Measurements from ENCODE around the gene PKMYT1. TPM values are rescaled to one million over a fixed set of nuclear protein-coding genes. Genes with fewer than 3 reads are reported as not detected.
"Not testable (repeated sequence)": the region's sequence is repeated elsewhere in the genome, so short reads cannot be mapped to it uniquely, and the experiment has no call there.

The PKMYT1 gene
- total RNA-seq, 1 donor from 2014 or later: 16.9 TPM

DNA sequence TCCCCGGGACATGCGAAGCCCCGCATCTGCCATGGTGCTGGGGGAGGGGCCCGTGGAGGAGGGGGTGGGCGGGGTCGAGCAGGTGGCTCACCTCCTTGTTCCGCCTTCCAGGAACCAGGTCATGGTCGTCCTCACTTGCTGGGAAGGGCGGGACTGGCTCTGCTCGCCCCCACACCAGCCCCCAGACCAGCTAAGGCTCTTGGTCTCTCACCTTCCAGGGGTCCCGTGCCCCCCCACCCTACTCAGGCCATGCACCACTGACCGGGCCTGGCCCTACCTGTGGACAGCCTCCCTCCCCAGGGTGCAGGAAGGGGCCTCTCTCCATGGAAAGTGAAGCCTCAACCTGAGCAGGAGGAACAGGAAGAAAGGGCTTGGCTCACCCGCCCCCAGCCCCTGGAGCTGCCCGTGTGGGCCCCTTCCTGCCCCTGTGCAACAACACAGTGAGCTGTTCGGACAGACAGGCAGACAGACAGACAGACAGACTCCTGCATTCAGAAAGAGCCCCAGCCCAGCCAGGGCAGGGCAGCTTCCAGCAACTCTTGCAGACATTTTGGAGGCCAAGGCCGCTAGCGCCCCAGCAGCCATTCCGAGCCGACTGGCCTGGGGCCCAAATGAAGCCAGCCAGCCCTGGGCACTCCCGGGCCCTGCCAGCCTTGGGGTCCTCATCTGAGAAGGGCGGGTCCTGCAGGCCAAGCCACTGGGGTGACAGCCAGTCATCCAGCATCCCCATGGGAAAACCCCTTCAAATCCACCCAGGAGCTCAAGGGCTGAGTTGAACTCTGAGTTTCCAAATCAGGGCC, 24.3 kb downstream of the PKMYT1 start:
- ATAC-seq: no peak

DNA sequence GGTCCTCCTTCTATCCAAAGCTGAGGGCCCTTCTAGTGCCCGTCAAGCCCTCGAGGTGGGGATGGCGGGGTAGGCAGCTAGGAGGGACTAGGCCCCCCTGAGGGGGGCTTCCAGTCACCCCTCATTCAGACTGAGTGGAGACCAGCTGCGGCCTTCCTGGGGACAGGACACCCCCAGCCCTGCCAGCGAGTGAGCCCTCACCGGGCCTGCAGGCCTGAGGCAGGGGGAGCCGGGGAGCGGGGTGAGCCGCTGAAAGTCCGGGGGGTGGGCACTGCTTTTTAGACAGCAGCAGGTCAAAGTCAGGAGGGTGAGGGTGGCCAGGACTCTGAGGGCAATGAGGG, 24.8 kb downstream of the PKMYT1 start:
- no peak for ATAC-seq

DNA sequence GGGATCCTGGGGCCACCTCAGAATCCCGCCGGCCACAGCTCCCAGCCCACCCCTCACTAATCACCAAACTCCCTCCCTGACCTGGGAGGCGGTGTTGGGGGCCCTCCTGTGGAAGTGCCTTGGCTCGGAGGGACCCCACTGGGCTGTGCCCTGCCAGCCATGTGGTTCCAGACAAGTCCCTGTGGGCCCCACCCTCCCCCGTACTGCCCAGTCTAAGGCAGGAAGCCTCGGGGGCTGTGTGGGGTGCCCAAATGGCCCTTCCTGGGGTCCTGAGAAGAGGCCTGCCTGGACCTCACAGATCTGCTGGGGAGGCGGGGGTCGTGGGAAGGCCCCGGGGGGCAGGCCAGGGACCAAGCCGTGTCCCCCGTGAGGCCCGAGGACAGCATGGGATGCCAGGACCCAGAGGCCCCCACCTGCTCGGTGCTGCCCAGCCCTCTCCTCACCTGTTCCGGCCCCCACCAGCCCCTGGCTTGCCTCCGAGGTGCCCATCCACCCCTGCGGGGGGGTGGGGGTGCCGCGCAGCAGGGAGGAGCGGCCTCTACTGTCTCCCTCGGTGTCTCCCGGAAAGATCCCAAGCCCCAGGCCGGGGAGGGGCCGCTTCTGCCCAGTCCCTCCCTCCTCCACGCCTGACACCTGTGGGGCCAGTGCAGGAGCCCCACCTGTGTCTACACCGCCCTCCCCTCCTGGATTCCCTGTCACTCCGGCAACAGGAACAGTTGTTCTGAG, 25.4 kb downstream of the PKMYT1 start:
- ATAC-seq: peak; percentile 14

DNA sequence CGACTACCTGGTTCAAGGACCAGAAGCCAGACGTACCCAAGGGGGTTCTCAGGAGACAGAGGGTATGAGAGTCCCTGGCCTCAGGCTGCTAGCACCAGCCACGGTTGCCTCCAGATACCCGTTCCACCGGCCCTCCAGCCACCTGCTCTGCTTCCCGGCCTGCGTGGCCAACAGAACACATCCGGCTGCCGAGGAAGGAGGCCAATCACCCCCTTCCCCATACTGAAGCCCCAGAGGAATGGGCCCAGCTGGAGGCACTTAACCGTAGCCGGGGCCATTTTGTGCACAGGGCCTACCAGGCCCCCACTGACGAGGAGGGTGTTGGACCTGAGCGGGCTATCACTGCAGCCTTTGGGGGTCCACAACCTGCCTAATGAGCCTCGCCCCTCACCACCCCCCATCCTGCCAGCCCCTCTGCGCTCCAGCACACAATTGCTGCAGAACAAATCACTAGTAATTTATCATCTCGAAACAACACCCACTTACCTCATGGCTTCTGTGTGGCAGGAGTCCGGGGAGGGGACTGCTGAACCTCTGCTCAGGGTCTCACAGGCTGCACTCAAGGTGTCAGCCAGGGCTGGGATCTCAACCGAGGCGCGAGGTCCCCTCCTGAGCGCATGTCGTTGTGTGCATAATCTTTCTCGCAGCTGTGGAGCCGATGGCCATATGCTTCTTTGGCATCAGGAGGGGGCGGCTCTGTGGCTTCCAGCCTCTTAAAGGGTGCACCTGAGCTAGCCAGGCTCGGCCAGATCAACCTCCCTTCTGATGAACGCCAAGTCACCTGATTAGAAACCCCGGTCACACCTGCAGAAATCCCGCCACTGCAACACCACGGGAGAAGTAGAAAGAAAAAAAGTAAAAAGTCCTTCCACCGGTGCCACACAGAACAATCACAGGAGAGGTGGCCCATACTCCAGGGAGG, 26.3 kb downstream of the PKMYT1 start:
- no peak for ATAC-seq

DNA sequence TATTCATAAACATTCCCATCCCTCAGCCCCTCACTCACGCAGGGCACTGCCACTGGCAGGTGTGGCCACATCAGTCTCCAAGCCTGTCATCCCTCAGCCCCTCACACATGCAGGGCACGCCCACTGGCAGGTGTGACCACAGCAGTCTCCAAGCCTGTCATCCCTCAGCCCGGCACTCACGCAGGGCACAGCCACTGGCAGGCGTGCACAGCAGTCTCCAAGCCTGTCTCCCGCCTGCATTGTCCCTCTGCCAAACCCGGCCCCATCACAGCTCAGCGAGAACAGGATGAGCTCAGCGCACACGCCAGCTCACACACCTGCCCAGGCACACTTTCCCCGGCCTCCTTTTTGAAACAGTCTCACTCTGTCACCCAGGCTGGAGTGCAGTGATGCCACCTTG, 27.6 kb downstream of the PKMYT1 start:
- peak; percentile 82 for ATAC-seq

DNA sequence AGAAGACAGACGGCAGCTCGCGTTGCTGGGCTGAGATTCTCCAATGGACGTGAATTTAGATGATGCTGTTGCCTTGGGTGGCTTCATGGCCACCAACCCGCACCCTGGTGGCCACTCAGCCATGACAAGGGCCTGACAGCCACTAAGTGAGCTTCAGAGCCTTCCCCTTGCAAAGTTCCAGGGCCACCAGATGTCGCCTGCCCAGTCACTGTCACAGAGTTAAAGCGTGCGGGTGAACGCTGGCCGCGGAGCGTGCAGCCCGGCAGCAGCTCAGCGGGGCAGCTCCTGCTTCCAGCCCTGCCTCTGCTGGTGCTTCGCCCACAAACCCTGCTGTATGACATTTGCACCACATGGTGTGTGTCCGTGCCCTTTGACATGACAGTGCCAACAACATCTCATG, 29.5 kb downstream of the PKMYT1 start:
- no peak for ATAC-seq

DNA sequence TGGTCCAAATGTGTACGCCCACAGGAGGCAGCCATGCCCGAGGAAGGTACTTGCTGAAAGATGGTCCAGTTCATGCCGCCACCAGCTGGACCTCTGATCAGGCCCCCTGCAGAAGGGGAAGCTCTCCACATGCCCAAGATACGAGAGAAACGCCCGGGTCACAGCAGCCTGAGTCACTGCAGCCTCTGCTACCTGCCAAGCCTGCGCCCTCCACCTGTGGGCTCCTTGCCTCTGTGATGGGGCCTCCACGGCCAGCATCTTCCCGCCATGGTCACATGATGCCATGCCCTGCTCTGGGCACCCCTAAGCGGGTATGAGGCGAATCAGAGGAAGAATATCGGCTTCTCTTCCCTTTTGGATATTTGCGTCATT, 29.9 kb downstream of the PKMYT1 start:
- no peak for ATAC-seq

DNA sequence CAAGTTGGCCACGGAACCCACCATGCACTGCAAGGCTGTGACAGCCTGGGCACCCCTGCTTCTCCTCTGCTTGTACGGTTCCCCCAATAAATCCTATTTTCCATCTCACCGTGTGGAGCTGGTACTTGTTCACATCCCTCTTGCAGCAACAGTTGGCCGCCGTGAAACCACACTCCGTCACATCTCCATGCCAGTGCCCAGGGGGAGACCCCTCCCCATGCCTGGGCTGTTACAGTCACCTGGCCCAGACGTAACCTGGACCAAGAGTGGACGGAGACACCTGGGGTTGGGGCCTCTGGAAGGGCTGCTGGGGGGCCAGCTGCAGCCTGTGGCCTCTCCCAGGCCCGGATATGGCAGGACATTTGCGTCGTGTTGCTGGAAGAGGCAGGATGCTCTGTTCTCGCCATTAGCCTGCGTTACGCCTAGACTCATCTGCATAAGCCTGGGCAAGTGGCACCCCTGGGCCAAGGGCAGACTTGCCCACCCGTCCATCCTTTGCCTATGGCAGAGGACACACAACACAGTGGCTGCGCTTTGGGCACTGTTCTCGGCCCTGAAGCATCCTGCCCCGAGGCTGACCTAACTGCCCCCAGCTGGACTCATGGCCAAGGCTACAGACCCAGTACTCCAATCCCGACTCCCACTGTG, 30.4 kb downstream of the PKMYT1 start:
- no peak for ATAC-seq

DNA sequence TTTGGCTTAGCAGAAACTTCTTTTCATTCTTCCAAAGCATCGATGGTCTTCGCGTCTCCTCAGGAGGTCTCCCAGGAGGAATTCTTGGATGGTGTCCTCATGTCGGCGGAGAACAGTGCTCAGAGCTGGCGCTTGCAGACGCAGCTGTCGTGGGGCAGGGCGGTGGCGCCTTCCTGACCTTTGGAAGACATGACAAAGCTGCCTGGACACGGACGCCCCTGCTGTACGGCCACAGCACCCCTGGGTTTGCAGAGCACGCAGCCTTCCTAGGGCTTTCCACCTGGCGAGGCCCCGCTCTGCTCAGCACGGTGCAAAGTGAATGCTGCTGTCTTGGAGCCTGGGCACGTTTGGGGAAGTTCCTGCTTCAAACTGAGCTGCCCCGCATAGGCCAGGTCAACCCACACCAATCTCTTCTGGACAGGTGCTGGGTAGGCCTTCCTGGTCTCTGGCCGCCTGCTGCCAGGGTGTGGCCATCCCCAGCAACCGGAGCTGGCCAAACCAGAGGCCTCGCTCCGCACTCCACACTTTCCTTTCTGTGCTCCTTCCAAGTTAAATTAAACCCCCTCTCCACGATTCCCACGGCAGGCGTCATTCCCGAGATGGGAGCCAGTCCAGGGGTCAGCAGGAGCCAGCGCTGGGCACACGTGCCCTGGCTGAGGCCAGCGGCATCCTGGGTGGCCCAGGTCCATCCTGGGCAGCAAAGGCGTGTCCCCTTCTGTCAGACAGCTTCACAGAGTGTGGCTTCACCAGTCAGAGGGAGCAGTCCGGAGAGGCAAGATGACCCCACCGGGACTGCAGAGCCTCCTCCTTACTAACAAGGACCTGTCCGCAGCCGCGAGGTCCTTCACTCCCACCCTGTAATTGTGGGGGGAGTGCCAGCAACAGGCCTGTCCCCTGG, 31.2 kb downstream of the PKMYT1 start:
- ATAC-seq: no peak

DNA sequence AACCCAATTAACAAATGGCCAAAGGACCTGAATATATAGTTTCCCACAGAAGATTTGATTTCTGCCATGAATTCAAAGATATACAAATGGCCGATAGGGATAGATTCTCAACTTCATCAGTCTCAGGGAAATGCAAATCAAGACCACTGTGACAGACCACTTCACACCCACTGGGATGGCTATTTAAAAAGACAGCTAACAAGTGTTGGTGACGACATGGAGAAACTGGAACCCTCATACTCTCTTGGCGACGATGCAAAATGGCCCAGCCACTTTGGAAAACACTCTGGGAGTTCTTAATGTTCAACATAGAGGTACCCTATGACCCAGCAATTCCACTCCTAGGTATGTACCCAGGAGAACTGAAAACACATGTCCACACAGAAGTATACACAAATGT, 33.6 kb downstream of the PKMYT1 start:
- no peak for ATAC-seq

DNA sequence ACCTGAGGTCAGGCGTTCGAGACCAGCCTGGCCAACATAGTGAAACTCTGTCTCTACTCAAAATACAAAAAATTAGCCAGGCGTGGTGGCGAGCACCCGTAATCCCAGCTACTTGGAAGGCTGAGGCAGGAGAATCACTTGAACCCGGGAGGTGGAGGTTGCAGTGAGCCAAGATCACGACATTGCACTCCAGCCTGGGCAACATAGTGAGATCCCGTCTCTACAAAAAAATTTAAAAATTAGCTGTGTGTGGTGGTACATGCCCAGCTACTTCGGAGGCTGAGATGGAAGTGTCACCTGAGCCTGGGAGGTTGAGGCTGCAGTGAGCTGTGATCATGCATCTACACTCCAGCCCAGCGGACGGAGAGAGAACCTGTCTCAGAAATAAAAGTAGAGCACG, 36.5 kb downstream of the PKMYT1 start:
- ATAC-seq: not testable (repeated sequence)

DNA sequence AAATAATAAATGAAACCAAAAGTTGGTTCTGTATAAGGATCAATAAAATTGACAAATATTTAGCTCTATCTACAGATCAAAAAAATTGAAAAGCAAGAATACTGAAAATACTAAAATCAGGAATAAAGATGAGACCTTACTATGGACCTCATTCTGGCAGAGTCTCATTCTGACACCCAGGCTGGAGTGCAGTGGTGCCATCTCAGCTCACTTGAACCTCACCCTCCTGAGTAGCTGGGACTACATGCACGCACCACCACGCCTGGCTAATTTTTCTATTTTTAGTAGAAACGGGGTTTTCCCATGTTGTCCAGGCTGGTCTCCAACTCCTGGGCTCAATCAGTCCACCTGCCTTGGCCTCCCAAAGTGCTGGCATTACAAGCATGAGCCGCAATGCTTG, 38.2 kb downstream of the PKMYT1 start:
- ATAC-seq: no peak

DNA sequence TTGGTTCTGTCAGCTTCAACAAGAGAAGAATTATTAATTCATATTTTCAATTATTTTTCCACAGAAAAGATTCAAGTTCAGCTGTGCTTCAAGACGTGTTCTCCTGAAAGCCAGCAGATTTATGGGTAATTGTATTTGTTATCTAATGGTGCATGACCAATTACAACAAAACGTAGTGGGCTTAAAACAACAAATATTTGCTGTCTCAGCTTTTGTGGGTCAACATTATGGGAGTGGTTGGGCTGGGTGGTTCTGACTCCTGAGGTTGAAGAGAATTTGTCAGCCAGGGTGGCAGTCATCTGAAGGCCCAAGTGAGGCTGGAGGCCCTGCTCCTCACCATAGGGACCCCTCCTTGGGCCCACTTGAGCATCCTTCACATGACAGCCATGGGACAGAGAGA, 40.3 kb downstream of the PKMYT1 start:
- no peak for ATAC-seq

DNA sequence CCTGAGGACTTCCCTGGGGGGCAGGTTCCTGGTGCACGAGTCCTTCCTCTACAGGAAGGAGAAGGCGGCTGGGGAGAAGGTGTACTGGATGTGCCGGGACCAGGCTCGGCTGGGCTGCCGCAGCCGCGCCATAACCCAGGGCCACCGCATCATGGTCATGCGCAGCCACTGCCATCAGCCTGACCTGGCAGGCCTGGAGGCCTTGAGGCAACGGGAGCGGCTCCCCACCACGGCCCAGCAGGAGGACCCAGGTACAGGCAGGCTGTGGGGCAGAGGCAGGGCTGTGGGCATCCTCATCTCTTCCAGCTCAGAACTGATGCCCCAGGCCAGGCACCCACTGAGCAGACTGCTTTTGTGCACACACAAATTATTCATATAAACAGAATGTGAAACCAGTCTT, 42.0 kb downstream of the PKMYT1 start:
- ATAC-seq: no peak

DNA sequence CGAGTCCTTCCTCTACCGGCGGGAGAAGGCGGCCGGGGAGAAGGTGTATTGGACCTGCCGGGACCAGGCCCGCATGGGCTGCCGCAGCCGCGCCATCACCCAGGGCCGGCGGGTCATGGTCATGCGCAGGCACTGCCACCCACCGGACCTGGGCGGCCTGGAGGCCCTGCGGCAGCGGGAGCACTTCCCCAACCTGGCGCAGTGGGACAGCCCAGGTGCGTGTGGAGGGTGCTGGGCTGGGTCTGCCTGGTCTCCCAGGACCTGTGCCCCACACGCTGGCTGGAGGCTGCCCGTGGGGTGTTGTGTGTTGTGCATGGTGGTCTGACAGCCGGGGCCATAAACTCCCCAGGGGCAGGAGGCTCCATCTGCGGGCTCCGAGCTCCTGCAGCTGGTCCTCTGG, 43.1 kb downstream of the PKMYT1 start:
- ATAC-seq: peak; percentile 8

DNA sequence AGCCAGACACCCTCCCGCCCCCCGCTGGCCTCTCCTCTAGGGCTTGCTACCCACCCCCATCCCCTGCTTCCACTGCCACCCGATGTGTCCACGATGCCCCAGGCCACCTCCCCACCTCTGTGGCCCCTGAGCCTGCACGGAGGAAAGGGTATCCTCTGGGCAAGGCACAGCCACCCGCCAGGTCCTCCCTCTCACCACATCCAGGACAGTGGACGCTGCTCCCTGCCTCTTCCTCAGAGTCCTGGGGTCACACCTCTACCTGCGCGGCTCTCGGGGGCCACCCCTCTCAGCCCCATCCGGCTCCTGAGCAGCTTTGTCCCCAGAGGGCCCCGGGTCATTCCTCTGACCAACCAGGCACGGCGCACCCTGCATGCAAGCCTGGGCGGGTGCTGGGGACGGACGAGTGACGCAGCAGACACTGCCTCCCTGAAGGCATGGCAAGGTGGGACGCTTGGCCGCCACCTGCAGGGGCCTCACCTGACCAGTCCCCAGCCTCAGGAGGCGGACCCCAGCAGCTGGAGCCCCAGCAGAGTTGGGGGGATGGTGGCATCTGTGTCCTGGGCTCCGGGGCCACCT, 43.7 kb downstream of the PKMYT1 start:
- ATAC-seq: peak; percentile 16

DNA sequence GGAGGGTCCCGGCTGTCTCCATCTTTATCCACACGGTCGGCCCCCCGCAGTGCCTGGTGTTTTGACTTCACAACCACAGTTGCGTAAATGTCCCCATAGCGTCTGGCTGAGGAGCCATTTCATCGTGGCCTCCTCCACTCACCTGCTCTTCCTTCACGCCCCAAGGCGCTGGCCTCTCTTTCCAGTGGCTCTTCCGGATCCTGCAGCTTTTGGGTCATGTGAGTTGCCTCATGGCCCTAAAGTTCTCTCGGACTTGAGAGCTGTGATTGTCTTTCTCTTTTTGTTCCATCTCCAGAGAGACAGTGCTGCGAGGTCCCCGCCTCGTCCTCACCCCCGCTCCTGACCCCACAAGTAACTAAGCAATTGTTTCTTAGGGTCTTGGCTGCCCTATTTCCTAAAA, 45.8 kb downstream of the PKMYT1 start:
- no peak for ATAC-seq

DNA sequence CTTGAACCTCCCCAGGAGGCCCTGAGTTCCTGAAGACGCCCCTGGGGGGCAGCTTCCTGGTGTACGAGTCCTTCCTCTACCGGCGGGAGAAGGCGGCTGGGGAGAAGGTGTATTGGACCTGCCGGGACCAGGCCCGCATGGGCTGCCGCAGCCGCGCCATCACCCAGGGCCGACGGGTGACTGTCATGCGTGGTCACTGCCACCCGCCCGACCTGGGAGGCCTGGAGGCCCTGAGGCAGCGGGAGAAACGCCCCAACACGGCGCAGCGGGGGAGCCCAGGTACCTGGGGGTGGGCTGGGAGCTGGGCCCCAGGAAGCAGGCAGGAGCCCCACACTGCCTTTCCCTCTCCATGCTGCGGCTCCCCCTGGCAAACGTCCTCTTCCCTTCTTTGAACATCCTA, 46.5 kb downstream of the PKMYT1 start:
- ATAC-seq: no peak

DNA sequence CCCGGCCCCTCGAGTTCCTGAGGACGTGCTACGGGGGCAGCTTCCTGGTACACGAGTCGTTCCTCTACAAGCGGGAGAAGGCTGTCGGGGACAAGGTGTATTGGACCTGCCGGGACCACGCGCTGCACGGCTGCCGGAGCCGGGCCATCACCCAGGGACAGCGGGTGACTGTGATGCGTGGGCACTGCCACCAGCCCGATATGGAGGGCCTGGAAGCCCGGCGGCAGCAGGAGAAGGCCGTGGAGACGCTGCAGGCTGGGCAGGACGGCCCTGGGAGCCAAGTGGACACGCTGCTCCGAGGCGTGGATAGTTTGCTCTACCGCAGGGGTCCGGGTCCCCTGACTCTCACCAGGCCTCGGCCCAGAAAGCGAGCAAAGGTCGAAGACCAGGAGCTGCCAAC, 47.1 kb downstream of the PKMYT1 start:
- ATAC-seq: no peak

DNA sequence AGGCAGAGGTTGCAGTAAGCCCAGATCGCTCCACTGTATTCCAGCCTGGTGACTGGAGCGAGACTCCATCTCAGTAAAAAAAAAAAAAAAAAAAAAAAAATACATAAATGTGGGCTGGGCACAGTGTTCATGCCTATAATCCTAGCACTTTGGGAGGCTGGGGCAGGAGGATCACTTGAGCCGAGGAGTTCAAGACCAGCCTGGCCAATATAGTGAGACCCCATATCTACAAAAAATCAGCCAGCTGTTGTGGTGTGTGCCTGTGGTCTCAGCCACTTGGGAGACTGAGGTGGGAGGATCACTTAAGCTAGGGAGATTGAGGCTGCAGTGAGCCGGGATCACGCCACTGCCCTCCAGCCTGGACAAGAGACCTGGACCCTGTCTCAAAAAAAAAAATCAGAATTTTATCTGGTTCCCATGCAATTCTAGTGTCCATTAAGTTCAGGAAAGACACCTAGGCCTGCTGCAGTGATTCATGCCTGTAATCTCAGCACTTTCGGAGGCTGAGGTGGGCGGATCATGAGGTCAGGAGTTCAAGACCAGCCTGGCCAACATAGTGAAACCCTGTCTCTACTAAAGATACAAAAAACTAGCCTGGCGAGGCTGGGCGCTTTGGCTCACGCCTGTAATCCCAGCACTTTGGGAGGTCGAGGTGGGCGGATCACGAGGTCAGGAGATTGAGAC, 48.9 kb downstream of the PKMYT1 start:
- ATAC-seq: not testable (repeated sequence)

DNA sequence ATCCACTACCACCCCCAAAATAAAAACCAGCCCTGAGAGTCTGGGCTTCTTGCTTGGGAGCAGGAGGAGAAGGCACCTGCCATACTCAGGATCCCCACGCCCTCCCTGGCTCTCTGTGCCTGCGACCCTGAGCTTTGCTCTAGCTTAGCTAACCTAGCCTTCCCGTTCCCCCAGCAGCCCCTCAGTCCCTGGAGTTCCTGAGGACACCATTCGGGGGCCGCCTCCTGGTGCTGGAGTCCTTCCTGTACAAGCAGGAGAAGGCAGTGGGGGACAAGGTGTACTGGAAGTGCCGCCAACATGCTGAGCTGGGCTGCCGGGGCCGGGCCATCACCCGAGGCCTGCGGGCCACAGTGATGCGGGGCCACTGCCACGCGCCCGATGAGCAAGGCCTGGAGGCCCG, 50.0 kb downstream of the PKMYT1 start:
- ATAC-seq: no peak

Data from esophagus mucosa (tissue), 1 donor.